ENCODE results near the gene GPR153. TPM values are rescaled to one million over a fixed set of nuclear protein-coding genes. Genes with fewer than 3 reads are reported as not detected.

The GPR153 gene
- total RNA-seq, 1 experiment from 2014 or later, result 3.4 TPM

DNA sequence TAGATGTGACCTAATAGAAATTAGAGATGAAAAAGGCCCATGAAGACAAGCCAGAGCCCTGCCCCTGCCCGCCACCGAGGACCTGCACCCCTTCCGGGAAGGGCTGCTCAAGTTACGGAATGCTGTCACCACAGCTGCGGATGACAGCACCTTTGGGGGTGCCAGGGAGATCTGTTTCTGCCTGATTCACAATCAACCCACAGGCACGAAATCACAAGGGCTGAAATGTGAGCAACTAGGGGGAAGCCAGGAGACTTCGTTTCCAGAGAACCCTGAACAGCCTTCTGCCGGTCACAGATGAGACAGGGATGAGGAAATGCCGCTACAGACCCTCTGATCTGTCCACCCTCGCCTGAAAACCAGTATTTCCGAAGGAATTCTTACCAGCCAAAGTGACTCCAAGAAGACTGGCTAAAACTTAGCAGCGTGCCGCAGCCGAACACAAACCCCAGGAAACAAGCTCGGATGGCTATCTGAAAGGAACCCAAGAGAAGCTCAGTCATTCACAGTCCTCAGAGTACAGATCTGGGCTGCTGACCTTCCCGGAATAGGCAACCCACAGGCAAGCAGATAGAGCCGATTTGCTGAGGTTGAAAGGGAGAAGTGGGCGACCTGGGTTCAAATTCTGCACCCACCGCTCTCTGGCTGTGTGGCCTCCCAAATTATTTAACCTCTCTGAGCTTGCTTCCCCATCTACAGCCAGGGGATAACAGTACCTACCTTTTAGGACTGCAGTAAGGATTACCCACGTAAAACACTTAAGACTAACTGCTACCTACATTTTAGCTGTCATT is 26.2 kb downstream of the GPR153 start:
- H3K36me3 ChIP-seq (ENCODE audit: insufficient read depth, low read length), result peaks cover 23% of the 10 kb centered on the region
- H3K9me3 ChIP-seq (ENCODE audit: low read length), result no peaks in the 10 kb centered on the region
- peak; percentile 59 for DNase-seq
- peak overlapping the region; percentile 80 for H3K9ac ChIP-seq (ENCODE audit: low read length)
- peak overlapping the region; percentile 88 for H3K4me3 ChIP-seq (ENCODE audit: low read length)
- no peak overlapping the region for H2AFZ ChIP-seq (ENCODE audit: low read length)
- H3K79me2 ChIP-seq (ENCODE audit: low read length), result peaks cover 31% of the 10 kb centered on the region
- peaks cover 15% of the 10 kb centered on the region for H3K4me1 ChIP-seq (ENCODE audit: low read length)
- H3K27ac ChIP-seq (ENCODE audit: low read length), result peak overlapping the region; percentile 33; the same call in 1 of the 2 replicates
- peak overlapping the region; percentile 97 for H3K4me2 ChIP-seq (ENCODE audit: low read depth, low read length, poor library complexity, severe bottlenecking)
- H4K20me1 ChIP-seq (ENCODE audit: insufficient read depth, low read depth, low read length), result peaks cover 7% of the 10 kb centered on the region
- H3K27me3 ChIP-seq (ENCODE audit: low read length), result no peaks in the 10 kb centered on the region
- H3K9me2 ChIP-seq (replicated peaks; ENCODE audit: insufficient read depth, low read length), result no peaks in the 10 kb centered on the region

- Histone ChIP-seq H2AFZ (ENCODE audit: low read length) (no peak overlapping the region), H4K20me1 (ENCODE audit: insufficient read depth, low read depth, low read length) (peaks cover 7% of the 10 kb centered on the region), H3K36me3 (ENCODE audit: insufficient read depth, low read length) (peaks cover 23% of the 10 kb centered on the region), H3K27me3 (ENCODE audit: low read length) (no peaks in the 10 kb centered on the region), H3K4me2 (ENCODE audit: low read depth, low read length, poor library complexity, severe bottlenecking) (no peak overlapping the region), H3K9ac (ENCODE audit: low read length) (0 out of 2 replicates have a peak overlapping the region, but pooled peaks have one; percentile 7), H3K27ac (ENCODE audit: low read length) (no peak overlapping the region), H3K9me3 (ENCODE audit: low read length) (no peaks in the 10 kb centered on the region), H3K9me2 (replicated peaks; ENCODE audit: insufficient read depth, low read length) (no peaks in the 10 kb centered on the region), H3K4me3 (ENCODE audit: low read length) (no peak overlapping the region), H3K79me2 (ENCODE audit: low read length) (peaks cover 31% of the 10 kb centered on the region), H3K4me1 (ENCODE audit: low read length) (peaks cover 15% of the 10 kb centered on the region)
- DNase-seq, result no peak
These were observed 27.5 kb downstream of the GPR153 start for GRCh38 chr1:6233376-6233775.

DNA sequence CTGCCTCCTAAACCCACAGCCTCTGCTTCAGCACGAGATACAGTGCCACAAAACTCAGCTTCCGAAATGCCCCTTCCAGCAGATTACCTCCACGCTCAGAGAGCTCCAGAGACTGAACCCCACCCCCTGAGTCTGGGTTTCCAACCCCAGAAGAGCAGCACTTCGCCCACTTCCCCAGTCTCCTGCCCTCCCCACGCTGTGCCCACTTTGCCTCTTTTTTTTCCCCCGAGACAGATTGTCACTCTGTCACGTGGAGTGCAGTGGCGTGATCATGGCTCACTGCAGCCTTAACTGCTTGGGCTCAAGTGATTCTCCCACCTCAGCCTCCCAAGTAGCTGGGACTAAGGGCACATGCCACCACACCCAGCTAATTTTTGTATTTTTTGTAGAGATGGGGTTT is 35.2 kb downstream of the GPR153 start:
- Histone ChIP-seq H3K4me3 (ENCODE audit: low read length) (no peak overlapping the region), H3K79me2 (ENCODE audit: low read length) (no peaks in the 10 kb centered on the region), H4K20me1 (ENCODE audit: insufficient read depth, low read depth, low read length) (peaks cover 5% of the 10 kb centered on the region; the same call in 1 of the 2 replicates), H3K27me3 (ENCODE audit: low read length) (no peaks in the 10 kb centered on the region), H2AFZ (ENCODE audit: low read length) (no peak overlapping the region), H3K36me3 (ENCODE audit: insufficient read depth, low read length) (peaks cover 26% of the 10 kb centered on the region; the same call in 1 of the 2 replicates), H3K9me3 (ENCODE audit: low read length) (no peaks in the 10 kb centered on the region), H3K4me1 (ENCODE audit: low read length) (no peaks in the 10 kb centered on the region), H3K9ac (ENCODE audit: low read length) (no peak overlapping the region), H3K27ac (ENCODE audit: low read length) (no peak overlapping the region), H3K9me2 (replicated peaks; ENCODE audit: insufficient read depth, low read length) (no peaks in the 10 kb centered on the region), H3K4me2 (ENCODE audit: low read depth, low read length, poor library complexity, severe bottlenecking) (no peak overlapping the region)
- DNase-seq, result no peak

GRCh38 chr1:6224718-6225117 is 36.2 kb downstream of the GPR153 start:
- Histone ChIP-seq H2AFZ (ENCODE audit: low read length) (no peak overlapping the region), H3K79me2 (ENCODE audit: low read length) (no peaks in the 10 kb centered on the region), H3K4me1 (ENCODE audit: low read length) (no peaks in the 10 kb centered on the region), H3K27ac (ENCODE audit: low read length) (no peak overlapping the region), H3K36me3 (ENCODE audit: insufficient read depth, low read length) (peaks cover 26% of the 10 kb centered on the region; the same call in 1 of the 2 replicates), H3K4me2 (ENCODE audit: low read depth, low read length, poor library complexity, severe bottlenecking) (no peak overlapping the region), H4K20me1 (ENCODE audit: insufficient read depth, low read depth, low read length) (peaks cover 5% of the 10 kb centered on the region; the same call in 1 of the 2 replicates), H3K9me2 (replicated peaks; ENCODE audit: insufficient read depth, low read length) (no peaks in the 10 kb centered on the region), H3K4me3 (ENCODE audit: low read length) (no peak overlapping the region), H3K9me3 (ENCODE audit: low read length) (no peaks in the 10 kb centered on the region), H3K9ac (ENCODE audit: low read length) (no peak overlapping the region), H3K27me3 (ENCODE audit: low read length) (no peaks in the 10 kb centered on the region)
- no peak for DNase-seq

- Histone ChIP-seq H3K9me2 (replicated peaks; ENCODE audit: insufficient read depth, low read length) (no peaks in the 10 kb centered on the region), H2AFZ (ENCODE audit: low read length) (no peak overlapping the region), H3K27me3 (ENCODE audit: low read length) (no peaks in the 10 kb centered on the region), H3K4me1 (ENCODE audit: low read length) (peaks cover 7% of the 10 kb centered on the region), H4K20me1 (ENCODE audit: insufficient read depth, low read depth, low read length) (peaks cover 5% of the 10 kb centered on the region; the same call in 1 of the 2 replicates), H3K27ac (ENCODE audit: low read length) (no peak overlapping the region), H3K9ac (ENCODE audit: low read length) (no peak overlapping the region), H3K4me2 (ENCODE audit: low read depth, low read length, poor library complexity, severe bottlenecking) (no peak overlapping the region), H3K4me3 (ENCODE audit: low read length) (no peak overlapping the region), H3K9me3 (ENCODE audit: low read length) (no peaks in the 10 kb centered on the region), H3K36me3 (ENCODE audit: insufficient read depth, low read length) (peaks cover 26% of the 10 kb centered on the region; the same call in 1 of the 2 replicates), H3K79me2 (ENCODE audit: low read length) (no peaks in the 10 kb centered on the region)
- DNase-seq, result no peak
These were observed 37.3 kb downstream of the GPR153 start for GRCh38 chr1:6223617-6224016.

DNA sequence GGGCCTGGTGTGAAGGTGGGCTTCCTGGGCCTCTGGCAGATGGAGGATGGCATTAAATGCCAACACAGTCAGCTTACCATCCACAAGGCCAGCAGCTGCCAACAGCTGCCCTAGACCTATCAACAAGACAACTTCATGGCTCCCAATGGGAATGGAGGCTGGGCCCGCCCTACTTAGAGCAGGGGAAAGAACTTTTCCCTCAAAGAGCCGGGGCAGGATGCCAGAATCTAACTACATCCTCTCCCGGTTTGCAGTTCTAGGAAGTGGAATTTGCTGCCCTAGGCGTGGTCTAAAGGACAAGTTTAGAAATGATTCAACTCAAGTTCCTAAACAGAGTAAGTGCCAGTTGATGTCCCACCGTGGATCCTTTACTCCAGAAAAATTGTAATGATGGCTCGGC is 38.3 kb downstream of the GPR153 start:
- H3K36me3 ChIP-seq (ENCODE audit: insufficient read depth, low read length), result peaks cover 26% of the 10 kb centered on the region; the same call in 1 of the 2 replicates
- peaks cover 5% of the 10 kb centered on the region; the same call in 1 of the 2 replicates for H4K20me1 ChIP-seq (ENCODE audit: insufficient read depth, low read depth, low read length)
- peaks cover 8% of the 10 kb centered on the region for H3K4me1 ChIP-seq (ENCODE audit: low read length)
- H3K27me3 ChIP-seq (ENCODE audit: low read length), result no peaks in the 10 kb centered on the region
- DNase-seq, result no peak
- H3K27ac ChIP-seq (ENCODE audit: low read length), result no peak overlapping the region
- H3K79me2 ChIP-seq (ENCODE audit: low read length), result no peaks in the 10 kb centered on the region
- H3K4me2 ChIP-seq (ENCODE audit: low read depth, low read length, poor library complexity, severe bottlenecking), result no peak overlapping the region
- H3K9ac ChIP-seq (ENCODE audit: low read length), result no peak overlapping the region
- H2AFZ ChIP-seq (ENCODE audit: low read length), result no peak overlapping the region
- no peak overlapping the region for H3K4me3 ChIP-seq (ENCODE audit: low read length)
- H3K9me3 ChIP-seq (ENCODE audit: low read length), result no peaks in the 10 kb centered on the region
- H3K9me2 ChIP-seq (replicated peaks; ENCODE audit: insufficient read depth, low read length), result no peaks in the 10 kb centered on the region

GRCh38 chr1:6221210-6221784 is 39.6 kb downstream of the GPR153 start:
- no peak overlapping the region for H3K9ac ChIP-seq (ENCODE audit: low read length)
- H3K36me3 ChIP-seq (ENCODE audit: insufficient read depth, low read length), result peaks cover 26% of the 10 kb centered on the region; the same call in 1 of the 2 replicates

GRCh38 chr1:6220236-6220635 is 40.7 kb downstream of the GPR153 start:
- Histone ChIP-seq H3K4me2 (ENCODE audit: low read depth, low read length, poor library complexity, severe bottlenecking) (no peak overlapping the region), H3K9me3 (ENCODE audit: low read length) (no peaks in the 10 kb centered on the region), H2AFZ (ENCODE audit: low read length) (no peak overlapping the region), H3K27me3 (ENCODE audit: low read length) (no peaks in the 10 kb centered on the region), H3K9ac (ENCODE audit: low read length) (no peak overlapping the region), H4K20me1 (ENCODE audit: insufficient read depth, low read depth, low read length) (peaks cover 5% of the 10 kb centered on the region; the same call in 1 of the 2 replicates), H3K27ac (ENCODE audit: low read length) (no peak overlapping the region), H3K4me3 (ENCODE audit: low read length) (no peak overlapping the region), H3K9me2 (replicated peaks; ENCODE audit: insufficient read depth, low read length) (no peaks in the 10 kb centered on the region), H3K36me3 (ENCODE audit: insufficient read depth, low read length) (peaks cover 20% of the 10 kb centered on the region; the same call in 1 of the 2 replicates), H3K4me1 (ENCODE audit: low read length) (peaks cover 8% of the 10 kb centered on the region), H3K79me2 (ENCODE audit: low read length) (no peaks in the 10 kb centered on the region)
- DNase-seq, result no peak

More at GRCh38 chr1:6221210-6221784, 39.6 kb downstream of the GPR153 start:
- Histone ChIP-seq H3K4me3 (ENCODE audit: low read length) (no peak overlapping the region), H3K27me3 (ENCODE audit: low read length) (no peaks in the 10 kb centered on the region), H2AFZ (ENCODE audit: low read length) (no peak overlapping the region), H4K20me1 (ENCODE audit: insufficient read depth, low read depth, low read length) (peaks cover 5% of the 10 kb centered on the region; the same call in 1 of the 2 replicates), H3K9me2 (replicated peaks; ENCODE audit: insufficient read depth, low read length) (no peaks in the 10 kb centered on the region), H3K9me3 (ENCODE audit: low read length) (no peaks in the 10 kb centered on the region), H3K4me2 (ENCODE audit: low read depth, low read length, poor library complexity, severe bottlenecking) (no peak overlapping the region), H3K79me2 (ENCODE audit: low read length) (no peaks in the 10 kb centered on the region), H3K27ac (ENCODE audit: low read length) (no peak overlapping the region), H3K4me1 (ENCODE audit: low read length) (peaks cover 8% of the 10 kb centered on the region)
- DNase-seq, result no peak

Data from Karpas-422 (cell line).